Lower lobe of right lung (tissue), 2 donors: ENCODE results near the gene SHC1. TPM values are rescaled to one million over a fixed set of nuclear protein-coding genes. Genes with fewer than 3 reads are reported as not detected.

ENCODE experiments used
- ATAC-seq, 2 donors: fragments of 200-7000 bp; cut with Tn5 transposase; one replicate each; pipeline ENCODE4 v1.9.1; 2020 to 2022; ENCODE audit warnings: mild to moderate bottlenecking in 2 of 2, moderate library complexity in 2 of 2
- DNase-seq: peaks from one replicate; pipeline ENCODE4 v3.0.0-alpha.2; 2020
- H3K27ac ChIP-seq: fragments of 200-600 bp; one replicate; pipeline ENCODE4 v1.8.0; 2022
- H3K27me3 ChIP-seq: fragments of 200-600 bp; one replicate; pipeline ENCODE4 v1.8.0; 2022; ENCODE audit warnings: low read depth
- H3K36me3 ChIP-seq: fragments of 200-600 bp; one replicate; pipeline ENCODE4 v1.8.0; 2022; ENCODE audit warnings: mild to moderate bottlenecking
- H3K4me1 ChIP-seq: fragments of 200-600 bp; one replicate; pipeline ENCODE4 v1.8.0; 2022
- H3K4me3 ChIP-seq: fragments of 200-600 bp; one replicate; pipeline ENCODE4 v1.8.0; 2022; ENCODE audit warnings: mild to moderate bottlenecking
- H3K9me3 ChIP-seq: fragments of 200-600 bp; one replicate; pipeline ENCODE4 v1.8.0; 2022
- intact Hi-C: fragments of 100-400 bp; cut with DNase I; formaldehyde crosslinking; loops from one replicate; pipeline ENCODE4 v1.11.0; 2022
- total RNA-seq: library from RNA; stranded (reverse); fragmentation: NEBNext Ultra II Directional; extraction: Animal tissue kit (Norgen Biotek cat#: 25700); gene quantifications from one replicate; pipeline ENCODE4 v1.2.1, GENCODE V29; 2021
- TF ChIP-seq, protein P1 (sequence below): fragments of 200-600 bp; IDR thresholded peaks from one replicate; pipeline ENCODE4 v1.8.0; 2022; ENCODE audit warnings: antibody characterized with exemption, mild to moderate bottlenecking
- donor health status: DM: no; HTN: yes; CAD: no; lungs with severe emphysema.

Gene SHC1
- total RNA-seq, 1 donor from 2014 or later = 94.8 TPM

DNA sequence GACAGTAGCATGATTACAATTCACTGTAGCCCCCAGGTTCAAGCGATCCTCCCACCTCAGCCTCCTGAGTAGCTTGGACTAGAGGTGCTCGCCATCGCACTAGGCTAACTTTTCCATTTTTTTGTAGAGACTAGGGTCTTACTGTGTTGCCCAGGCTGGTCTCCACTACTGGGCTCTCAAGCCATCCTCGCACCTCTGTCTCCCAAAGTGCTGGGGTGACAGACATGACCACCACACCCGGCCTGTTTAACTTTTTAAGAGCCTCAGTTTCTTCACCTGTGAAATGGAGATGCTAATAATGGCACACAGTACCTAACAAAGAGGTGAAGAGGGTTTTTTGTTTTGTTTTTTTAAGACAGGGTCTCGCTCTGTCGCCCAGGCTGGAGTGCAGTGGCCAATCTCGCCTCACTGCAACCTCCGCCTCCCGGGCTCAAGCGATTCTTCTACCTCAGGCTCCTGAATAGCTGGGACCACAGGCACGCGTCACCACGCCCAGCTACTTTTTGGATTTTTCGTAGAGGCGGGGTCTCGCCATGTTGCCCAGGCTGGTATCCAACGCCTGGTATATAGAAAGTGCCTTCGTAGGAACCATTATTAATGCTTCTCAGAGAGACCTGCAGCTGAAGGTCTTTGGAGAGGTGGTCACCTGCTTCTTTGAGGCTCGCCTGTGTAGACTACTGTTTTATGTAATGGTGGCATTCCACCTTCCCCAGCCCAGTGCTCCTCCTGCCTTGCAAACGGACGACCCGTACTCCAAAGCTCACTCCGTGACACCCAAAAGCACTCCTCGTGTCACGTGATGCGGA, 34.6 kb downstream of the SHC1 start:
- TF ChIP-seq, protein P1, sequence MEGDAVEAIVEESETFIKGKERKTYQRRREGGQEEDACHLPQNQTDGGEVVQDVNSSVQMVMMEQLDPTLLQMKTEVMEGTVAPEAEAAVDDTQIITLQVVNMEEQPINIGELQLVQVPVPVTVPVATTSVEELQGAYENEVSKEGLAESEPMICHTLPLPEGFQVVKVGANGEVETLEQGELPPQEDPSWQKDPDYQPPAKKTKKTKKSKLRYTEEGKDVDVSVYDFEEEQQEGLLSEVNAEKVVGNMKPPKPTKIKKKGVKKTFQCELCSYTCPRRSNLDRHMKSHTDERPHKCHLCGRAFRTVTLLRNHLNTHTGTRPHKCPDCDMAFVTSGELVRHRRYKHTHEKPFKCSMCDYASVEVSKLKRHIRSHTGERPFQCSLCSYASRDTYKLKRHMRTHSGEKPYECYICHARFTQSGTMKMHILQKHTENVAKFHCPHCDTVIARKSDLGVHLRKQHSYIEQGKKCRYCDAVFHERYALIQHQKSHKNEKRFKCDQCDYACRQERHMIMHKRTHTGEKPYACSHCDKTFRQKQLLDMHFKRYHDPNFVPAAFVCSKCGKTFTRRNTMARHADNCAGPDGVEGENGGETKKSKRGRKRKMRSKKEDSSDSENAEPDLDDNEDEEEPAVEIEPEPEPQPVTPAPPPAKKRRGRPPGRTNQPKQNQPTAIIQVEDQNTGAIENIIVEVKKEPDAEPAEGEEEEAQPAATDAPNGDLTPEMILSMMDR = no peak
- H3K36me3 ChIP-seq = peaks cover 13% of the 10 kb centered on the region
- peak overlapping the region; percentile 99 for H3K27ac ChIP-seq
- no peaks in the 10 kb centered on the region for H3K27me3 ChIP-seq
- peak in 1 of 2 donors; percentile 2 for ATAC-seq
- peak overlapping the region; percentile 73 for H3K4me3 ChIP-seq
- no peaks in the 10 kb centered on the region for H3K9me3 ChIP-seq
- DNase-seq = no peak
- intact Hi-C loops = no loop called here
- H3K4me1 ChIP-seq = peaks cover 19% of the 10 kb centered on the region

DNA sequence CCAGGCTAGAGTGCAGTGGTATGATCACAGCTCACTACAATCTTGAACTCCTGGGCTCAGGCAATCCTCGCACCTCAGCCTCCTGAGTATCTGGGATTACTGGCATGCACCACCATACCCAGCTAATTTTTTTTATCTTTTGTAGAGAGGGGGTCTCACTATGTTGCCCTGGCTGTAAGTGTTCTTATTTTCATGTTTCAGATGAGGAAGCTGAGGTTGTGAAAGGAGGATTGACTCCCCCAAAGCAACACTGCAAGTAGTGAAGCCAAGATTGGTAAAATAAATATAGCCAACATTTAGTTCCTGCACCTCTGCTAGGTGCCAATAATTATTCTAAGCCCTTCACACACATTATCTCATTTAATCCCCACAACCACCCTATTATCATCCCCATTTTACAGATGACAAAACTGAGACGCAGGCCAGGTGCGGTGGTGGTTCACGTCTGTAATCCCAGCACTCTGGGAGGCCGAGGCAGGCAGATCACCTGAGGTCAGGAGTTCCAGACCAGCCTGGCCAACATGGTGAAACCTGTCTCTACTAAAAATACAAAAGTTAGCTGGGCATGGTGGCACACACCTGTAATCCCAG, 36.1 kb downstream of the SHC1 start:
- H3K9me3 ChIP-seq = no peaks in the 10 kb centered on the region
- ATAC-seq = no peak
- intact Hi-C loops = no loop called here

DNA sequence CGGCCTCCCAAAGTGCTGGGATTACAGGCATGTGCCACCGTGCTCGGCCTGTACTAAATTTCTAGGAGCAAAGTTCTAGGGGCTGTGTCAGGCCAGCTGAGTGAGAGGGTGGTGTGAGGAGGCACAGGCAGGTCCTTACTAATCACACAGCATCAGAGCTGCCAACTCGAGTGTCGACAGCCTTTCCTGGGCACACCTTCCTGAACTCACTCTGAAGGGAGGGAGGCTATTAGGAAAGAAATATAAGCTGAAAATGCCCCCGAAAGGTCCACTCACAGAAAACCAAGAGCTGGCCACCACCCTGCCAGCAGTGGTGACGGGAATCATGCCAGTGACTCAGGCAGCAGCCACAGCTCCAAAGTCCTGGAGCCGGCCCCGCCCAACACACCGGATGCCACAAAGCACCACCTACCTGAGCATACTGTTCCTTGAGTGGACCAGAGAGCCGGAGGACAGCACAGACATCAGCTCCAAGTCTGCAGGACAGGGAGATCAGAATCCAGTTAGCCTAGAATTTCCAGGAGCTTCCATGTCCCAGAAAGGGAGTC, 38.5 kb downstream of the SHC1 start:
- H3K4me3 ChIP-seq = no peak overlapping the region
- peaks cover 41% of the 10 kb centered on the region for H3K36me3 ChIP-seq
- TF ChIP-seq, protein P1 = no peak
- H3K9me3 ChIP-seq = no peaks in the 10 kb centered on the region
- ATAC-seq = peak; percentile 51
- no peaks in the 10 kb centered on the region for H3K27me3 ChIP-seq
- DNase-seq = peak; percentile 87
- intact Hi-C loops = no loop called here
- H3K4me1 ChIP-seq = peaks cover 9% of the 10 kb centered on the region
- H3K27ac ChIP-seq = peak overlapping the region; percentile 67

More for the DNA sequence above, 36.1 kb downstream of the SHC1 start:
- H3K36me3 ChIP-seq = peaks cover 21% of the 10 kb centered on the region
- TF ChIP-seq, protein P1 = no peak
- no peak overlapping the region for H3K4me3 ChIP-seq
- H3K27ac ChIP-seq = no peak overlapping the region
- H3K27me3 ChIP-seq = no peaks in the 10 kb centered on the region
- H3K4me1 ChIP-seq = peaks cover 19% of the 10 kb centered on the region
- DNase-seq = no peak

DNA sequence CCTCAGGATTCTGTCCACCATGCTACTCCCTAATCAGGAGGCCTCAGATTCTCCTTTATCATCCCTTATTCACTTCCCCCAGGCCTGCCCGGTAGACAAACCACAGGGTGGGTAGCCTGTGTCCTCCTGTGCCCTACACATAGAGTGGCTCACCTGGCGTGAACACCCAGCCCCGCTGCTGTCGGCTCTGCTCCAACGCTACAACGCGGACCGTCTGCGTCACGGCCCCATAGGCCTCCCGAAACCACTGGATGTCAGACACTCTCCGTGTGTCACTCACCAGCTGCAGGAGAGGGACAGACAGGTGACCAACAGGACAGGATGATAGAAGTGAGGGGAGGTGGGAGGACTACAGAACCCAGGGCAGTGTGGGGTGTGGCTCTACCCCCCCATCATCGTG, 44.3 kb downstream of the SHC1 start:
- H3K36me3 ChIP-seq = peaks cover 82% of the 10 kb centered on the region
- no peaks in the 10 kb centered on the region for H3K9me3 ChIP-seq
- no peak overlapping the region for H3K4me3 ChIP-seq
- no peaks in the 10 kb centered on the region for H3K4me1 ChIP-seq
- TF ChIP-seq, protein P1 = no peak
- H3K27ac ChIP-seq = no peak overlapping the region
- no peaks in the 10 kb centered on the region for H3K27me3 ChIP-seq
- intact Hi-C loops = no loop called here
- ATAC-seq (no peak), DNase-seq (no peak)

DNA sequence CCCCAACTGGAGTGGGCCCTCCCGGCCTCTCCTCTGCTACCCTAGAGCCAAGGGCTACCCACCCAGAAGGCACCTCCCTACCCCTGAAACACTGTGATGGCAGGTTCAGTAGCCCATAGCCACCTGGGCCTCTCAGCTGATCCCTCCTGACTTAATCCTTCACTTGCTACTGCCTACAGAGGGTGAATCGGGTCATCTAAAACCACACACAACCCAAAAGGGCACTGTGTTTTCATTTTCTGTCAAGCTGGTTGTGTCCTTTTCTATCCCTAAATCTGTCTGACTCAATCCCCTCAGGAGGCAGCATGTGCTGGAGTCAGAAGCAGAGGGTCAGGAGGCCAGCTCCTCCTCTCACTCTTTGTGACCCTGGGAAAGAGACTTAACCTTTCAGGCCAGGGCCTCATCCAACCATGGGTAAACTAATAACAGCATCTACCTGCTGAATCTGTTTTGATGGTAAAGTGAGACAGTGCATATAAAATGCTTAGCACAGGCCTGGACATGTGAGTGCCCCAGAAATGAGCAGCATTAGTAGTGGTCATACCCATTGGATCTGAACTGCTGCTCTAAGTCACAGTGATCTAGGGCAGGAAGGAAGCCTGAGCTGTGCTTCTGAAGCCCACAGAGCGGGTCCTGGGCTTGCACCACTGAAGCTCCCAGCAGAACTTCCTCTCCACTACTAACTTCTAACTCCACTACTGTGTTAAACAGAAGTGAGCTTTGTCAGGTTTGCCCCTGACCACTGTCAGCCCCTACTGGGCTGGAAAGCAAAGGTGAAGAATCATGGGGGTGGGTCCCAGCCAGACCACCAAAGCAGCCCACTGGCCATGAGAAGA, 45.0 kb downstream of the SHC1 start:
- Histone ChIP-seq H3K9me3 (no peaks in the 10 kb centered on the region), H3K4me3 (no peak overlapping the region), H3K36me3 (peaks cover 81% of the 10 kb centered on the region), H3K27ac (no peak overlapping the region), H3K27me3 (no peaks in the 10 kb centered on the region), H3K4me1 (no peaks in the 10 kb centered on the region)
- DNase-seq (no peak), ATAC-seq (no peak)
- intact Hi-C loops = no loop called here
- TF ChIP-seq, protein P1 = no peak
